ENCODE measurements around the gene ZNF805. TPM values are rescaled to one million over a fixed set of nuclear protein-coding genes. Genes with fewer than 3 reads are reported as not detected.

ZNF805 gene
- total RNA-seq, 1 experiment from 2014 or later, result 15.4 TPM

- Histone ChIP-seq H3K4me1 (ENCODE audit: insufficient read depth, low read length) (no peaks in the 10 kb centered on the region), H3K27ac (ENCODE audit: insufficient read length, low read depth, low read length) (no peak overlapping the region), H3K4me2 (ENCODE audit: insufficient read depth, insufficient read length, low read length) (peak overlapping the region; percentile 91), H2BK20ac (ENCODE audit: low read depth, low read length, poor library complexity, severe bottlenecking) (no peak overlapping the region), H4K20me1 (ENCODE audit: control insufficient read depth, insufficient read depth, insufficient read length) (no peaks in the 10 kb centered on the region), H4K5ac (ENCODE audit: insufficient read length, low read depth, low read length) (no peak overlapping the region), H4K91ac (ENCODE audit: insufficient read length, low read depth, low read length) (no peak overlapping the region), H2BK15ac (ENCODE audit: low read depth, low read length) (no peak overlapping the region), H3K9ac (ENCODE audit: extremely low read depth, insufficient read length, low read length) (peak overlapping the region; percentile 92), H2AK5ac (ENCODE audit: insufficient read length, low read length) (no peak overlapping the region), H3K4ac (ENCODE audit: low read depth, low read length) (no peak overlapping the region), H2BK5ac (ENCODE audit: insufficient read length, low read length) (no peak overlapping the region), H3K79me2 (ENCODE audit: insufficient read depth, low read length) (peaks cover 16% of the 10 kb centered on the region; the same call in 1 of the 2 replicates), H3K79me1 (ENCODE audit: insufficient read depth, low read depth, low read length, poor library complexity, severe bottlenecking) (peaks cover 4% of the 10 kb centered on the region), H3T11ph (ENCODE audit: low read length) (no peak overlapping the region), H2BK12ac (ENCODE audit: insufficient read length, low read depth, low read length) (no peak overlapping the region), H3K18ac (ENCODE audit: insufficient read length, low read depth, low read length) (no peak overlapping the region), H2AFZ (ENCODE audit: low read length) (no peak overlapping the region), H3K27me3 (ENCODE audit: insufficient read depth, low read length) (no peaks in the 10 kb centered on the region), H3K56ac (ENCODE audit: insufficient read length, low read depth, low read length) (no peak overlapping the region), H3K14ac (ENCODE audit: insufficient read depth, low read length) (no peak overlapping the region), H3K23me2 (ENCODE audit: insufficient read length, low read depth, low read length, poor library complexity, severe bottlenecking) (peaks cover 7% of the 10 kb centered on the region), H2BK120ac (ENCODE audit: low read depth, low read length, poor library complexity, severe bottlenecking) (no peak overlapping the region), H4K8ac (replicated peaks; ENCODE audit: insufficient read length, low read depth, low read length) (no peak overlapping the region), H3K9me3 (ENCODE audit: control insufficient read depth, low read depth, low read length) (no peaks in the 10 kb centered on the region), H3K23ac (ENCODE audit: insufficient read length, low read depth, low read length) (no peak overlapping the region)
- Mint-ChIP-seq H3K27me3 (ENCODE audit: low read depth) (peaks cover 2% of the 10 kb centered on the region; the same call in 1 of the 2 replicates), H3K27ac (peak overlapping the region; percentile 50 to 98 (median 98); a peak in 5 of 7 replicates), H3K4me3 (peak overlapping the region; percentile 97 to 99), H3K4me1 (peaks cover 11% of the 10 kb centered on the region in 2 experiments), H3K9me3 (no peaks in the 10 kb centered on the region), H3K36me3 (ENCODE audit: insufficient read depth in 1 of 3, low read depth in 3 of 3) (peaks cover 12 to 21% (median 20%) of the 10 kb centered on the region in 3 experiments; a peak in 6 of 7 replicates)
- TF ChIP-seq CTCF (conservative IDR thresholded peaks at IDR 0.05), result no peak
- no CpG with 5 or more reads among the region's 7 CpGs for WGBS (ENCODE audit: extremely low coverage, insufficient read length, low lambda C conversion rate)
- no peak for DNase-seq
Measured at GRCh38 chr19:57241176-57241575, 744 bp downstream of the ZNF805 start.

All from H9 (cell line).